NOMO-1 treated with DMSO at 0.1 percent for 48 hours (cell line): ENCODE data around the gene SHANK1.
A peak's percentile ranks its signal among the peaks of the same experiment; 100 is the strongest.

Experiments
- DNase-seq: peaks from one replicate; lab custom pipeline; 2025; ENCODE audit not compliant: unreplicated experiment; lab: John Stamatoyannopoulos, UW

The SHANK1 gene

GRCh38 chr19:50662651-50663481 is 56.7 kb downstream of the SHANK1 start:
- no peak for DNase-seq

GRCh38 chr19:50661766-50662650 is 57.6 kb downstream of the SHANK1 start:
- DNase-seq = no peak

GRCh38 chr19:50661023-50661422 is 58.6 kb downstream of the SHANK1 start:
- no peak for DNase-seq

GRCh38 chr19:50660088-50660366 is 59.6 kb downstream of the SHANK1 start:
- DNase-seq = no peak

GRCh38 chr19:50659318-50660087 is 60.1 kb downstream of the SHANK1 start:
- no peak for DNase-seq

GRCh38 chr19:50658441-50659317 is 60.9 kb downstream of the SHANK1 start:
- peak; percentile 92 for DNase-seq

- peak; percentile 100 for DNase-seq
Observed at GRCh38 chr19:50657712-50658440, 61.7 kb downstream of the SHANK1 start.

GRCh38 chr19:50657222-50657669 is 62.4 kb downstream of the SHANK1 start:
- DNase-seq = no peak

GRCh38 chr19:50654882-50655281 is 64.7 kb downstream of the SHANK1 start:
- DNase-seq = no peak

- no peak for DNase-seq
Observed at GRCh38 chr19:50652722-50653121, 66.9 kb downstream of the SHANK1 start.

GRCh38 chr19:50651174-50651573 is 68.4 kb downstream of the SHANK1 start:
- no peak for DNase-seq

- DNase-seq = no peak
Observed at GRCh38 chr19:50649433-50650391, 69.9 kb downstream of the SHANK1 start, which contains the start of gene C19orf81. Gene C19orf81 (plus strand): TSS chr19:50649445. CDS start chr19:50649445, 0 bp downstream.

GRCh38 chr19:50648659-50649058 is 70.9 kb downstream of the SHANK1 start:
- no peak for DNase-seq

- DNase-seq = peak; percentile 56
Observed at GRCh38 chr19:50647879-50648615, 71.6 kb downstream of the SHANK1 start.

- DNase-seq = no peak
Observed at GRCh38 chr19:50646074-50646807, 73.4 kb downstream of the SHANK1 start.

GRCh38 chr19:50645107-50645506 is 74.5 kb downstream of the SHANK1 start:
- DNase-seq = no peak

- no peak for DNase-seq
Observed at GRCh38 chr19:50644315-50644915, 75.2 kb downstream of the SHANK1 start.
